ENCODE measurements around the gene ERVMER34-1. TPM values are rescaled to one million over a fixed set of nuclear protein-coding genes. Genes with fewer than 3 reads are reported as not detected.

The ERVMER34-1 gene
- polyA plus RNA-seq, 2 donors: 0.90 to 1.0 TPM

GRCh38 chr4:52760256-52760655, 9.0 kb upstream of the ERVMER34-1 start:
- no peaks in the 10 kb centered on the region for H3K36me3 ChIP-seq (ENCODE audit: control insufficient read depth in 2 of 2, insufficient read depth in 2 of 2, low read length in 1 of 2)
- no peaks in the 10 kb centered on the region for H3K27me3 ChIP-seq (ENCODE audit: control insufficient read depth in 1 of 2, insufficient read depth in 2 of 2, low read length in 2 of 2)
- H3K4me3 ChIP-seq (ENCODE audit: low read depth in 1 of 2, low read length in 2 of 2): no peak overlapping the region
- no peaks in the 10 kb centered on the region for H3K4me1 ChIP-seq (ENCODE audit: control insufficient read depth in 2 of 2, insufficient read depth in 2 of 2, low read length in 1 of 2)
- no peaks in the 10 kb centered on the region for H3K9me3 ChIP-seq (ENCODE audit: control insufficient read depth in 2 of 2, insufficient read depth in 1 of 2, low read depth in 1 of 2, low read length in 1 of 2)
- H3K27ac ChIP-seq (ENCODE audit: low read depth in 2 of 2, low read length in 1 of 2): no peak overlapping the region
- 47 to 62% methylated on average over 8 of the region's 8 CpGs for WGBS, 2 donors

- Histone ChIP-seq H3K4me3 (ENCODE audit: low read depth in 1 of 2, low read length in 2 of 2) (no peak overlapping the region), H3K27ac (ENCODE audit: low read depth in 2 of 2, low read length in 1 of 2) (no peak overlapping the region), H3K9me3 (ENCODE audit: control insufficient read depth in 2 of 2, insufficient read depth in 1 of 2, low read depth in 1 of 2, low read length in 1 of 2) (no peaks in the 10 kb centered on the region), H3K4me1 (ENCODE audit: control insufficient read depth in 2 of 2, insufficient read depth in 2 of 2, low read length in 1 of 2) (peaks cover 3 to 5% of the 10 kb centered on the region in 2 donors), H3K36me3 (ENCODE audit: control insufficient read depth in 2 of 2, insufficient read depth in 2 of 2, low read length in 1 of 2) (no peaks in the 10 kb centered on the region), H3K27me3 (ENCODE audit: control insufficient read depth in 1 of 2, insufficient read depth in 2 of 2, low read length in 2 of 2) (no peaks in the 10 kb centered on the region)
Measured at GRCh38 chr4:52755426-52755825, 4.2 kb upstream of the ERVMER34-1 start.

GRCh38 chr4:52752936-52753335, 1.7 kb upstream of the ERVMER34-1 start:
- peaks cover 3 to 5% of the 10 kb centered on the region in 2 donors for H3K4me1 ChIP-seq (ENCODE audit: control insufficient read depth in 2 of 2, insufficient read depth in 2 of 2, low read length in 1 of 2)
- H3K36me3 ChIP-seq (ENCODE audit: control insufficient read depth in 2 of 2, insufficient read depth in 2 of 2, low read length in 1 of 2): no peaks in the 10 kb centered on the region
- no peak overlapping the region for H3K27ac ChIP-seq (ENCODE audit: low read depth in 2 of 2, low read length in 1 of 2)
- H3K9me3 ChIP-seq (ENCODE audit: control insufficient read depth in 2 of 2, insufficient read depth in 1 of 2, low read depth in 1 of 2, low read length in 1 of 2): no peaks in the 10 kb centered on the region
- WGBS, 2 donors: 91 to 92% methylated on average over 6 of the region's 6 CpGs
- no peaks in the 10 kb centered on the region for H3K27me3 ChIP-seq (ENCODE audit: control insufficient read depth in 1 of 2, insufficient read depth in 2 of 2, low read length in 2 of 2)
- no peak overlapping the region for H3K4me3 ChIP-seq (ENCODE audit: low read depth in 1 of 2, low read length in 2 of 2)

GRCh38 chr4:52751487-52751911, 274 bp upstream of the ERVMER34-1 start:
- Histone ChIP-seq H3K4me3 (ENCODE audit: low read depth in 1 of 2, low read length in 2 of 2) (peak overlapping the region; percentile 47 to 62), H3K4me1 (ENCODE audit: control insufficient read depth in 2 of 2, insufficient read depth in 2 of 2, low read length in 1 of 2) (peaks cover 3 to 5% of the 10 kb centered on the region in 2 donors), H3K27ac (ENCODE audit: low read depth in 2 of 2, low read length in 1 of 2) (no peak overlapping the region), H3K27me3 (ENCODE audit: control insufficient read depth in 1 of 2, insufficient read depth in 2 of 2, low read length in 2 of 2) (no peaks in the 10 kb centered on the region), H3K9me3 (ENCODE audit: control insufficient read depth in 2 of 2, insufficient read depth in 1 of 2, low read depth in 1 of 2, low read length in 1 of 2) (no peaks in the 10 kb centered on the region), H3K36me3 (ENCODE audit: control insufficient read depth in 2 of 2, insufficient read depth in 2 of 2, low read length in 1 of 2) (no peaks in the 10 kb centered on the region)
- WGBS, 2 donors: 10 to 13% methylated on average over 24 to 26 of the region's 26 CpGs

GRCh38 chr4:52750213-52750612, 1.0 kb downstream of the ERVMER34-1 start:
- WGBS, 2 donors: 95 to 96% methylated on average over 11 of the region's 11 CpGs
- Histone ChIP-seq H3K36me3 (ENCODE audit: control insufficient read depth in 2 of 2, insufficient read depth in 2 of 2, low read length in 1 of 2) (no peaks in the 10 kb centered on the region), H3K4me3 (ENCODE audit: low read depth in 1 of 2, low read length in 2 of 2) (no peak overlapping the region), H3K27me3 (ENCODE audit: control insufficient read depth in 1 of 2, insufficient read depth in 2 of 2, low read length in 2 of 2) (no peaks in the 10 kb centered on the region), H3K27ac (ENCODE audit: low read depth in 2 of 2, low read length in 1 of 2) (no peak overlapping the region), H3K4me1 (ENCODE audit: control insufficient read depth in 2 of 2, insufficient read depth in 2 of 2, low read length in 1 of 2) (peaks cover 3 to 5% of the 10 kb centered on the region in 2 donors), H3K9me3 (ENCODE audit: control insufficient read depth in 2 of 2, insufficient read depth in 1 of 2, low read depth in 1 of 2, low read length in 1 of 2) (no peaks in the 10 kb centered on the region)

- 94 to 96% methylated on average over 6 of the region's 6 CpGs for WGBS, 2 donors
- Histone ChIP-seq H3K4me1 (ENCODE audit: control insufficient read depth in 2 of 2, insufficient read depth in 2 of 2, low read length in 1 of 2) (peaks cover 3 to 5% of the 10 kb centered on the region in 2 donors), H3K9me3 (ENCODE audit: control insufficient read depth in 2 of 2, insufficient read depth in 1 of 2, low read depth in 1 of 2, low read length in 1 of 2) (no peaks in the 10 kb centered on the region), H3K4me3 (ENCODE audit: low read depth in 1 of 2, low read length in 2 of 2) (no peak overlapping the region), H3K27ac (ENCODE audit: low read depth in 2 of 2, low read length in 1 of 2) (no peak overlapping the region), H3K36me3 (ENCODE audit: control insufficient read depth in 2 of 2, insufficient read depth in 2 of 2, low read length in 1 of 2) (no peaks in the 10 kb centered on the region), H3K27me3 (ENCODE audit: control insufficient read depth in 1 of 2, insufficient read depth in 2 of 2, low read length in 2 of 2) (no peaks in the 10 kb centered on the region)
Measured at GRCh38 chr4:52748432-52748831, 2.8 kb downstream of the ERVMER34-1 start.

- no peaks in the 10 kb centered on the region for H3K9me3 ChIP-seq (ENCODE audit: control insufficient read depth in 2 of 2, insufficient read depth in 1 of 2, low read depth in 1 of 2, low read length in 1 of 2)
- no peaks in the 10 kb centered on the region for H3K36me3 ChIP-seq (ENCODE audit: control insufficient read depth in 2 of 2, insufficient read depth in 2 of 2, low read length in 1 of 2)
- H3K27ac ChIP-seq (ENCODE audit: low read depth in 2 of 2, low read length in 1 of 2): no peak overlapping the region
- WGBS, 2 donors: 89 to 93% methylated on average over 5 of the region's 5 CpGs
- H3K4me1 ChIP-seq (ENCODE audit: control insufficient read depth in 2 of 2, insufficient read depth in 2 of 2, low read length in 1 of 2): no peaks in the 10 kb centered on the region
- H3K27me3 ChIP-seq (ENCODE audit: control insufficient read depth in 1 of 2, insufficient read depth in 2 of 2, low read length in 2 of 2): no peaks in the 10 kb centered on the region
- no peak overlapping the region for H3K4me3 ChIP-seq (ENCODE audit: low read depth in 1 of 2, low read length in 2 of 2)
Measured at GRCh38 chr4:52744588-52744987, 6.6 kb downstream of the ERVMER34-1 start.

- Histone ChIP-seq H3K36me3 (ENCODE audit: control insufficient read depth in 2 of 2, insufficient read depth in 2 of 2, low read length in 1 of 2) (no peaks in the 10 kb centered on the region), H3K9me3 (ENCODE audit: control insufficient read depth in 2 of 2, insufficient read depth in 1 of 2, low read depth in 1 of 2, low read length in 1 of 2) (no peaks in the 10 kb centered on the region), H3K4me1 (ENCODE audit: control insufficient read depth in 2 of 2, insufficient read depth in 2 of 2, low read length in 1 of 2) (no peaks in the 10 kb centered on the region), H3K27me3 (ENCODE audit: control insufficient read depth in 1 of 2, insufficient read depth in 2 of 2, low read length in 2 of 2) (no peaks in the 10 kb centered on the region), H3K27ac (ENCODE audit: low read depth in 2 of 2, low read length in 1 of 2) (no peak overlapping the region), H3K4me3 (ENCODE audit: low read depth in 1 of 2, low read length in 2 of 2) (no peak overlapping the region)
- 83 to 85% methylated on average over 4 of the region's 4 CpGs for WGBS, 2 donors
Measured at GRCh38 chr4:52743444-52744019, 7.7 kb downstream of the ERVMER34-1 start.

GRCh38 chr4:52729586-52729985, 21.6 kb downstream of the ERVMER34-1 start:
- H3K4me3 ChIP-seq (ENCODE audit: low read depth in 1 of 2, low read length in 2 of 2): no peak overlapping the region
- no peaks in the 10 kb centered on the region for H3K4me1 ChIP-seq (ENCODE audit: control insufficient read depth in 2 of 2, insufficient read depth in 2 of 2, low read length in 1 of 2)
- H3K27me3 ChIP-seq (ENCODE audit: control insufficient read depth in 1 of 2, insufficient read depth in 2 of 2, low read length in 2 of 2): no peaks in the 10 kb centered on the region
- H3K36me3 ChIP-seq (ENCODE audit: control insufficient read depth in 2 of 2, insufficient read depth in 2 of 2, low read length in 1 of 2): no peaks in the 10 kb centered on the region
- no peak overlapping the region for H3K27ac ChIP-seq (ENCODE audit: low read depth in 2 of 2, low read length in 1 of 2)
- no peaks in the 10 kb centered on the region for H3K9me3 ChIP-seq (ENCODE audit: control insufficient read depth in 2 of 2, insufficient read depth in 1 of 2, low read depth in 1 of 2, low read length in 1 of 2)

GRCh38 chr4:52728691-52729240, 22.5 kb downstream of the ERVMER34-1 start:
- Histone ChIP-seq H3K9me3 (ENCODE audit: control insufficient read depth in 2 of 2, insufficient read depth in 1 of 2, low read depth in 1 of 2, low read length in 1 of 2) (no peaks in the 10 kb centered on the region), H3K27me3 (ENCODE audit: control insufficient read depth in 1 of 2, insufficient read depth in 2 of 2, low read length in 2 of 2) (no peaks in the 10 kb centered on the region), H3K36me3 (ENCODE audit: control insufficient read depth in 2 of 2, insufficient read depth in 2 of 2, low read length in 1 of 2) (no peaks in the 10 kb centered on the region), H3K4me1 (ENCODE audit: control insufficient read depth in 2 of 2, insufficient read depth in 2 of 2, low read length in 1 of 2) (no peaks in the 10 kb centered on the region), H3K4me3 (ENCODE audit: low read depth in 1 of 2, low read length in 2 of 2) (no peak overlapping the region), H3K27ac (ENCODE audit: low read depth in 2 of 2, low read length in 1 of 2) (no peak overlapping the region)
- 74 to 87% methylated on average over 2 of the region's 2 CpGs for WGBS, 2 donors
